GM18498 (cell line): ENCODE data around the gene IFI30.

Experiments
- ATAC-seq: cut with Tn5 transposase; IDR thresholded peaks from one replicate; pipeline ENCODE4 v1.9.1; 2021; ENCODE audit warnings: mild to moderate bottlenecking, moderate library complexity; ENCODE audit not compliant: unreplicated experiment

The IFI30 gene

DNA sequence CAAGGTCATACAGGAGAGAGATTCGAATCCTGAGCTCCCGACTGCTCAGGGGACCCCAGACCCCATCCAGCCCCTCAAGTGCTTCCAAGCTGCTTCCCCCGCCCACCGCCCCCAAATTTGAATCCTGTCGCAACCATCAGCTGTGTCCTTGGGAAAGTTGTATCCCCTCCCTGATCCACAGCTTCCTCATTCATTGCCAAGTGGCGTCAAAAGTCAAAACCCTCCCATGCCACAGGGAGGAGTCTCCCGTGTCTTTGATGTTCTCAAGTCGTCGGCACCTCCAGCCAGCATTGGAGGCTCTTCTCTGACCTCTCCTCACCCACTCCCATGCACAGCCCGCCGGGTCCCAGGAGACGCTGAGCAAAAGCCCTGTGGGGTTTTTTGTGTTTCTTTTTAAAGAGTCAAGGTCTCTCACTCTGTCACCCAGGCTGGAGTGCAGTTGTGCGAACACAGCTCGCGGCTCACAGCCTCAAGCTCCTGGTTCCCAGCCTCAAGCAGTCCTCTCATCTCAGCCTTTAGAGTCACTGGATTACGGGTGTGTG lies 2.8 kb upstream of the IFI30 start:
- ATAC-seq, result no peak

DNA sequence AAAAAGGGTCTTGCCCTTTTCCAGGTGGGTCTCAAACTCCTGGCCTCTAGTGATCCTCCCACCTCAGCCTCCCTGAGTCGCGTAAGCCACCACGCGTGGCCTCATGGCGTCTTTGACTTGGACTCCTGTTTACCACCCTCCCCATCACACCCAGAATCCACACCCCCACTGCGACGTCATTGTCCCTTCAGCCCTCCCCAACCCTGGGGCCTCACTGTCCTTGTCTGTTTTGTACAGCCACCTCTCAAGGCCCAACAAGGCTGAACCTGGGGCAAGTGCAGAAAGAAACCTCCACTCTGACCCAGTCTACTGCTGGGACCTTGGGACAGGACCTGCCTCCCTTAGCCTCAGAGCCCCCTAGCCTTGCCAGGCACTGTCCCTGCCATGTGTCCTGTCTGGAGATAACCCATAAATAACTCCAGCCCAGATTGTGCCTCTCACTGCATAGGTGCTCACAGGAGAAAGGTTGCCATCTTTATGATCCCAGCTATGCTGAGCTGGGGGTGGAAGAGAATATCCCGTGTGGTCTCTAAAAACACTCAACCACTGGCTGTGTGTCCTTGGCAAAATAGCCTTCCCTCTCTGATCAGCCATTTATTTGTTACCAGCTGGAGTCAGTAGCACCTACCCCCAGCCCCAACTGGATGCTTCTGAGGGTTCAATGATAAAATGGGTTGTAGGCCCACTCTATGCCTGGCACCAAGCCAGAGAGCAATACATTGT lies 1.8 kb upstream of the IFI30 start:
- no peak for ATAC-seq

DNA sequence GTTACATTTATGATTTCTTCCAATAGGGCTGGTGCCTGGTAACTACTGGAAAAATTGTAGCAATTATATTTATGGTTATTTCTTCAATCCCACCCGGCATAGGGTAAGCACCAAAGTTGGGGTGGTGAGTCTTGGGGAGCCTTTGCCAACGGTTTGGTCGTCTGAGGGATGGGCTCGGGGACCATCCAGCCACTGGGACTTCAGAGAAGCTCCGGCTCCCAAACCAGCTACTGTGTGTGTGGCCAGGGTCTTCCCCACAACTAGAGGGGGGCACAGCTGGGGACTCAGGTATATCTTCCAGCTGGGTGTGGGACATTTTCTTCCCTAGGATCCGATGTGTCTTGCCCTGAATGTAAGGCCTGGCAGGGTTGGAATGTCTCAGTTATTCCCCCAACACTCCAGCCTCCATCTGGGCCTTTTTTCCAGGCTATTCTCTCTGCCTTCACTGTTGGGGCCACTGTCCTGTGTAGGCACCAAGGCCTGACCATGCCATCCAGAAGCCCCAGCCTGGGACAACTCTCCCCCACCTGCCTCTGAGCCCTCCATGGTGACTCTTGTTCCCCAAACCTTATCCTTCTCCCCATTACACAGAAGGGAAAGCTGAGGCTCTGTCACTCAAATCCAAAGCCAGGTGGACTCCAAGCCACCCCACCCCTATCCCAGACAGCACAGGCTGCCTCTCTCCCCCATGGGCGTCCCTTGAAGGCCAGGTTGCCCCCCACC lies 1.1 kb upstream of the IFI30 start:
- no peak for ATAC-seq

DNA sequence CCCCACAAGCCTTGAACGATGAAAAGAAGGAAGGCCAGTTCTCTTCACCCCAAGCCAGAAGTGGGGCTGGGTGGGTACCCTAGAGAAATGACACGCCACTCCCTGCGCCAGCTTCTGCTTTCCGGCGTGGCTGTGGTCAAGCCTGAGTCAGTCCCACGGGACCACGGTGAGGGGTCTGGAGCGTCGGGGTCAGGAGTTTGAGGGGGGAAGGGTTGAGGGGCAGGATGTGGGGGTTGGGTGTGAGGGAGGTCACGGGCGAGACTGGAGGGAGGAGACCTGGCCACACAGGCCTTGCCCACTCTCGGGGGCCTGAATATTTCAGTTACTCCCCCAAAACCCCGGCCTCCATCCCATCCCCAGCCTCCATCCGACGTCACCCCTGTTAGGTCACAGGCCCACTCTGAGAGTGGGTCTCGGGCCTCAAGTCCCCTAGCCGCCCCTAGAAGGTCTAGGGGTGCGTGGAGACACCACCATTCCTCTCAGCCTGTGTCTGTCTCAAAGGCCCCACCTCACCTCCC lies 500 bp upstream of the IFI30 start:
- ATAC-seq, result peak; percentile 8

DNA sequence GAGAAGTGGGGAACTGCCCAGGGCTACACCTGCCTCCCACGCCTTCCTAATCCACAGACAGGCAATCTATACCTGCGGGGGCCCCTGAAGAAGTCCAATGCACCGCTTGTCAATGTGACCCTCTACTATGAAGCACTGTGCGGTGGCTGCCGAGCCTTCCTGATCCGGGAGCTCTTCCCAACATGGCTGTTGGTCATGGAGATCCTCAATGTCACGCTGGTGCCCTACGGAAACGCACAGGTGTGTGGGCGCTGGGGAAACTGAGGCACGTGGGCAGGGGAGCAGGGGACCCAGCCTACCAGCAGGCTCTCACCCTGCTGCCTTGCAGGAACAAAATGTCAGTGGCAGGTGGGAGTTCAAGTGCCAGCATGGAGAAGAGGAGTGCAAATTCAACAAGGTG lies 1.4 kb downstream of the IFI30 start:
- no peak for ATAC-seq

DNA sequence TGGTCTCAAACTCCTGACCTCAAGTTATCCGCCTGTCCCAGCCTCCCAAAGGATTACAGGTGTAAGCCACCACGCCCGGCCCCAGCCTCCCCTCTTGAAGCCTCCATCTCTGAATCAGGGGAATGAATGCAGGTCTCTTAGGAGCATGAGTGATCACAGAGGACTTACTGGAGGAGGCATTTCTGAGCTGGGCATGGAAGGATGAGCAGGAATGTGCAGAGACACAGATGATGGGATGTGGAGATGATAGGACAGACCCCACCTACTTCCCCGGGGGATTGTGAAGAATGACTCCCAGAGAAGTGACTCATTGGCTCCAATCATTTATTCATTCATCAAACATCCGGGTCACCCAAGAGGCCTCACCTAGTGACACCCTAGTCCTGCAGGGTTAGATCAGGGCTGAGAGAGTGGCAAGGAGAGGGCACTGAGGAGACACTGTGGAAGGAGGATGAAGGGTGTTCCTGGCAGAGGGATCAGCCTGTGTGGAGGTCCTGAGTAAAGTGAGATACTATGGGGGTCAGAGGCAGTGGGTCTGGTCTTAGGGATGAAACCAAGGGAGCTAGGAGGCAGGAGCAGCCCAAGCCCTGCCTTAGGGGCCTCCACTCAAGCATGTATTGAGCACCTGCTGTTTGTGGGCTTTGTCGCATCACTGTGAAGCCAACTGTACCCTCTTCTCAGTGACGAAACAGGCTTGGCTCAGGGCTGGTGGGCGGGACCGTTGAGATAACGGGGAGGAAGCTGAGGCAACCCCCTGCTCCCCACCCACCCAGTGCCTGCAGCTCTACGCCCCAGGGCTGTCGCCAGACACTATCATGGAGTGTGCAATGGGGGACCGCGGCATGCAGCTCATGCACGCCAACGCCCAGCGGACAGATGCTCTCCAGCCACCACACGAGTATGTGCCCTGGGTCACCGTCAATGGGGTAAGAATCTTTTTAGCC lies 3.0 kb downstream of the IFI30 start:
- no peak for ATAC-seq

DNA sequence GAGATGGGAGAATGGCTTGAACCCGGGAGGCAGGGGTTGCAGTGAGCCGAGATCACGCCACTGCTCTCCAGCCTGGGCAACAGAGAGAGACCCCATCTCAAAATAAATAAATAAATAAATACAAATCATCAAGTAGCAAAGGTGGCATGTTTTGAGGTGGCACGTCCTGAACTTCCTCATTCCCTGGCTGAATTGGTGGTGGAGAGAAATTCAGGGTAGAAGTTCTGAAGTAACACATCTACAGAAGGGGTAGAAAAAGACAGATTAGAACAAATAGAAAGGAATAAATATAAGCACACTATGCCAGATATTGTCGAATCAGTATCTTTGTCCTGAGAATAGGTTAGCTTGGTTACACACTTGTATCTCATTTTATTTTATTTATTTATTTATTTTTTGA lies 6.3 kb downstream of the IFI30 start:
- ATAC-seq, result no peak

DNA sequence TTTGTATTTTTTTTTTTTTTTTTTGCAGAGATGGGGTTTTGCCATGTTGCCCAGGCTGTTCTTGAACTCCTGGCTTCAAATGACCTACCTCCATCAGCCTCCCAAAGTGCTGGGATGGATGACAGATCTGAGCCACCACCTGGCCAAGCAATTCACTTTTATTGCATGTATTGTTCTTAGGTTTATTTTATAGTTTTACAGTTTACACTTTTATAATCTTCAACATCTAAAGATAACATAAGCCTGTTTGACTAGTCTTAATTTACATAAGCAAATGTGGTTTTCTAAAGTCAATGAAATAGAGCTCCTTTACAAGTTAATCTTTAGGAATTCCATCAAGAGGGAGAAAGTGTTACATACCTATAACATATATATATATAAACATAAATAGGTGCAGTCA lies 9.9 kb downstream of the IFI30 start:
- ATAC-seq, result no peak

DNA sequence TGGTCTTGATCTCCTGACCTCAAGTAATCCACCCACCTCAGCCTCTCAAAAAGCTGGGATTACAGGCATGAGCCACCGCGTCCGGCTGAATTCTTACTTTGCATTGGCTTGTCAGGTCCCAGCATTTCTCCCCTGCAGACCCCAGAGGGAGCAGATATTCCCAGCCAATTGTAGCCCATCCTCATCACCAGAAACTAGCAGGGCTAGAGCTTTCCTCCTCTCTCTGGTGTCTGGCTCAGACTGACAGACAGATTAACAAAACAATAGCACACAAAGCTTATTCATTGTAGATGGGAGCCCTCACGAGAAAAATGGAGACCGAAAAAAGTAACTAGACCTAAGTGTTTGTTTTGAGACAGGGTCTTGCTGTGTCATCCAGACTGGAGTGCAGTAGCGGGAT lies 11.9 kb downstream of the IFI30 start:
- ATAC-seq, result no peak

DNA sequence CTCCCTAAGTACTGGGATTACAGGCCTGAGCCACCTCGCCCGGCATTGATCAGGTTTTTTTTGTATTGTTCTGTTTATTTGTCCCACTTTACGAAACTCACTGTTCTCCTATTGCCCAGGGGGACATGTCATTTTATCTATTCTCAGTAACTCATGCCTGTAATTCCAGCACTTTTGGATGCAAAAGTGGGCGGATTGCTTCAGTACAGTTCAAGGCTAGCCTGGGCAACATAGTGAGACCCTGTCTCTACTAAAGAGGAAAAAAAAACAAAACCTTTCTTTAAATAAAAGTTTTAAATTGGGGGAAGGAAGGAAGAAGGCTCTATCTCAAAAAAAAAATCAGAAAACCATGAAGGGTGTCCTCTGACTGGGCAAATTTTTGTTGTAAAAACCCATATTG lies 16.7 kb downstream of the IFI30 start:
- ATAC-seq, result no peak

DNA sequence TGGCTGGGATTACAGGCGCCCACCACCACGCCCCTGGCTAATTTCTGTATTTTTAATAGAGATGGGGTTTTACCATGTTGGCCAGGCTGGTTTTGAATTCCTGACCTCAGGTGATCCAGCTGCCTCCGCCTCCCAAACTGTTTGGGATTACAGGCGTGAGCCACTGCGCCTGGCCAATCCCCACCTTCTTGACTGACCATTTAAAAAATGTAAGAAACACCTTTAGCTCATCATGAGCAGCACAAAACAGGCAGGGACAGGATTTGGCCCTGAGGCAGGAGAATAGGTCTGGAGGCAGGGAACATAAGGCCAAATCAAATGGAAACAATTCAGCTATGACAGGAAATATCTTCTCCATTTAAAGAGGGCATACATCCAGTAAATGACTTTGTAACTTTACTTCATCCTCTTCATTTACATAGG lies 18.0 kb downstream of the IFI30 start:
- no peak for ATAC-seq

DNA sequence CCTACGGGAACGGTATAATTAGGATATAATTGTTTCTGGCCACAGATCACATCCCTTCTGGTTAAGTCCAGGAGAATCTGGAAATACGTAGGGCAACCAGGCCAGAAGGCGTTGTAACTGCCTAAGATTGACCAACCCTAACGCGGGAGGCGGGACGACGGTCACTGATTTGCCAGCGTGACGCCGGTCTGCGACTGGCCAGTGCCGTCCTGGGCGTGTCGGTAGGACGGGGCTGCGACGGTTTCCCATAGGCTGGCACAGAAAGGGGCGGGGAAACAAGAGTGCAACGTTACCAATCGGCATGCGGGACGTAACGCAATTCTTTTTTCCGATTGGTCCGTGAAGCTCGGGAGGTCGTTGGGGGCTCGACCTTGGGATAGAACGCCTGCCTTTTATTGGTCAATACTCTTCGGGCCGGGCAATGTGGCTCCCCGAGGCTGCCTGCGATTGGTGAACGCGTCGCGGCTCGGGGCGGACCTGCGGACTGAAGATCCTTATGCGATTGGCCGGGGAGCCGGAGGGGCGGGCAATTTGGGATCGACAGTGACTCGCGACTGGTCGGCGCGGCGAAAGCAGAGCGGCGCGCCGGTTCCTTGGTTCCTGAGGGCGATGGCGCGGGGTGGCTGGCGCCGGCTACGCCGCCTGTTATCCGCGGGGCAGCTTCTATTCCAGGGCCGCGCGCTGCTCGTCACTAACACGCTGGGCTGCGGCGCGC lies 19.2 kb downstream of the IFI30 start, which contains the start of gene MPV17L2:
TSS of gene MPV17L2 (plus strand) at position 546 of the 715 bp plus-strand sequence. CDS start at position 610, 64 bp downstream.
- ATAC-seq, result peak; percentile 85

DNA sequence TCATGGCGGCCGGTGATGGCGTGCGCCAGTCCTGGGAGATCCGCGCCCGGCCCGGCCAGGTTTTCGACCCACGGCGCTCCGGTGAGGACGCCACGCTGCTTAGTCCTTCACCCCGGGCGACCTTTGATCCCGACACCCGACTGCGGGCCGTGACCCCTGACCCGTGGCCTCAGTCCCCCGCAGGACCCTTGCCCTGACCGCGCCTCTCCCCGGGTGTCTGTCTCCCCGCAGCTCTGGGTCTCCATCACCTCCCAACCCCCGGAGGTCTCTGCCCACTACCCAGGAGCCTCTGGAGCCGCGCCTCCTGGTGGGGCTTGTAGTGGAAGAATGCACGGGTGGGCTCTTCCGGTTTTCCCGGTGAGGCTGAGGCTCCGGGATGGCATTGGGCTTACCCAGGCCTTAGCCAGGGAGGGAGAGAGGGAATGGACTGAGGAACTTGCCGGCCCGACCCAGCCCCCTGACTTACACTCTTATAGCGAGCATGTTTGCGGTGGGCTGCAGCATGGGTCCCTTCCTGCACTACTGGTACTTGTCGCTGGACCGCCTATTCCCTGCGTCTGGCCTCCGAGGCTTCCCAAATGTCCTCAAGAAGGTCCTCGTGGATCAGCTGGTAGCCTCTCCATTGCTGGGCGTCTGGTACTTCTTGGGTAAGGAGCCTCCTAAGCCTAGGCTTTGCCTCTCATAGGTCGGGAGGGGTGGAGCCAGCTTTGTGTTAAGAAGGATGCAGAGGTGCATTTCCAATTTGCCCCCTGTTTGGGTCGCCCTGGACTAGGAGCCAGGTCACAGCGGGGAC lies 20.0 kb downstream of the IFI30 start:
- ATAC-seq, result peak; percentile 1

DNA sequence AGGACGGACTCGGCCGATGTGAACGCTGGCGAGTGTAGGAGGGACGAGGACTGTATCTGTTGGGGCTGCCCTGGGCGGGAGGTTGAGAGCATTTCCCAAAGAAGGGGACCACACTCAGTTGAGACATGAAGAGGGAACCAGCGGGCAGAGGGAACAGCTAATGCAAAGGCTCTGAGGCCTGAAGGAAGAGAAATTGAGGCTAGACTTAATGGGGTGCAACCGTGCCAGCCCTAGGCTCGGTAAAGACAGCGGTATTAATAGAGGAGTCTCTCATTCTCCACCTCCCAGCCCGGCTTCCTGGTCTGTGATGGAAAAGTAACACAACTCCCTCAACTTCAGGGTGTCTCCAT lies 20.5 kb downstream of the IFI30 start:
- ATAC-seq, result no peak

DNA sequence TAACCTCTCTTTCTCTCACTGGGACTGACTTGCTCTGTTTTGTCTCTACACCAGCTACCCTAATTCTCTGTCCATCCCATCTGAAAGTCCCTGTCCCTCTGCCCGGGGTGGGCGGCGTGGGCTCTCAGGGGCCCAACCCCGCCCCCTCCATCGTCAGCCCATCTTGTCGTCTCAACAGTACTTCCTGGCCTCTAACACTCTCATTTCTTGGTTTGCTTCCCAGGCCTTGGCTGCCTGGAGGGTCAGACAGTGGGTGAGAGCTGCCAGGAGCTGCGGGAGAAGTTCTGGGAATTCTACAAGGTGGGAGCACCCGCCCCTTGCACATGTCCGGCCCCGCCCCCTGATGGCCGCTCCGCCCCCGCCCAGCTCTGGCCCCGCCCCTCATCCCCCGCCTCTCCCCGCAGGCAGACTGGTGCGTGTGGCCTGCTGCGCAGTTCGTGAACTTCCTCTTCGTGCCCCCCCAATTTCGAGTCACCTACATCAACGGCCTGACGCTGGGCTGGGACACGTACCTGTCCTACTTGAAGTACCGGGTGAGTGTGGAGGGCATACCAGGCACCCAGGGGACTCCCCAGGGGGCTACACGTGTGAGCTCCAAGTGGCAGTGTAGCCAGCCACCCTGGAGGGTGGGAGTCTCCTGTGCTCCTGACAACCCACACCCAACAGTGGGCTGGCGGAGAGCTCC lies 21.1 kb downstream of the IFI30 start:
- no peak for ATAC-seq

DNA sequence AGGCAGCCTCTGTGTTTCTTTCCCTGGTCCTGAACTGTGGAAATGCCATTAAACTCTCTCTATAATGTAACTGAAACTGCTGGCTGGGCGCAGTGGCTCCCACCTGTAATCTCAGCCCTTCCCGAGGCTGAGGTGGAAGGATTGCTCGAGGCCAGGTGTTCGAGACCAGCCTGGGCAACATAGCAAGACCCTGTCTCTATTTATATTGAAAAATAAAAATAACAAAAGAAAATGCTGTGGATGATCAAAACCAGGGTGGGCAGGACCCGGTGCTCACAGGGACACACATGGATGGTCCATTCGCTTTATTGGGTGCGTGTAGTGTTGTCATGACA lies 22.9 kb downstream of the IFI30 start:
- ATAC-seq, result no peak

DNA sequence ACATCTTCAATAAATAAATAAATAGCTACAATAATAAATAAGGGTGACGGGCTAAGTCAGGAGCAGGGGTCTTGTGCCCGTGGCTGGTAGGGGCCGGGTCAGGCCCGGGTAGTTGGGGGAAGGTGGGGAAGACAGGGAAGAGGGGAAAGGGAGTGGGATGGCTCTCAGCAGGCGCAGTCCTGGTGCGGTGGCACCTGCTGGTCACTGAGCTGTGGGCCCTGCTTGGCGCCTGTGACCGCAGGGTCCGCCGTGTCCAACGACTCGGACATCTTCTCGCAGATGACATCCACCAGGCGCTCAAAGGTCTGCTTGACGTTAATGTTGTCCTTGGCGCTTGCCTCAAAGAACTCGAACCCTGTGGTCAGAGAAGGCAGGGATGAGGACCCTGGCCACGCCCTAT lies 23.7 kb downstream of the IFI30 start:
- ATAC-seq, result no peak

DNA sequence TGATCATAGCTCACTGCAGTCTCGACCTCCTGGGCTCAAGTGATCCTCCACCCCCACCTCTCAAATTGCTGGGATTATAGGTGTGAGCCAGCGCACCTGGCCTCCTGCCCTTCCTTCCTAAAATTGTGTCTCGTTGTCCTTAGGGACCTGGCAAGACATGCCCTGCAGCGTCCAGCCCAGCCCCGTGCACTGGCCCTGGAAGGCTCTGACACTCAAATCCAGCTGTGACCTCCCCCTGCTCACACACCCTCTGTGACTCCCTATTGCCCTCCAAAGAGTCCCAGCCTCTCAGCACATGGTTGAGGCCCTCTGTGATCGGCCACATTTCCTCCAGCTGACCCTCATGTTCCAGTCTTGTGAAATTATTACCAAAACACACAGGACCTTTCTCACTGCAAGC lies 24.3 kb downstream of the IFI30 start:
- ATAC-seq, result no peak

DNA sequence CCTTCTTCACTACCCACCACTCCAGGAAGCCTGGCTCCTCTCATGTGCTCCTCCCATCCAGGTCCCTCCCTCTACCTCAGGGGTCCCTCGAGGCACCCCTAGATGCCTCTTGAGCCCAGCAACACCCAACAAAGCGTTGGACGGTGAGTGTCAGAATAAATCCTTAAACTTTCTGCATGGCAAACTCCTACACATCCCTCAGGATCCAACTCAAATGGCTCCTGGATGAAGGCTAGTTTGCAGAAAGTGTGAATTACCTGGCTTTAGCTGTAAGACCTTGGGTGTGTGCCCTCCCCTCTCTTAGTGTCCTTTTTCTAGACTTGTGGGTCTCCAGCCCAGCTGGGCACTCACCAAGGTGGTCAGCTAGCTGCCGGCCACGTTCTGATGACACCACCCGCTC lies 24.8 kb downstream of the IFI30 start:
- no peak for ATAC-seq
